Measurements from ENCODE around the gene MON1A. TPM values are rescaled to one million over a fixed set of nuclear protein-coding genes. Genes with fewer than 3 reads are reported as not detected.

Gene MON1A
- total and polyA plus RNA-seq, 12 donors, result 10.6 to 21.9 (median 14.1) TPM

DNA sequence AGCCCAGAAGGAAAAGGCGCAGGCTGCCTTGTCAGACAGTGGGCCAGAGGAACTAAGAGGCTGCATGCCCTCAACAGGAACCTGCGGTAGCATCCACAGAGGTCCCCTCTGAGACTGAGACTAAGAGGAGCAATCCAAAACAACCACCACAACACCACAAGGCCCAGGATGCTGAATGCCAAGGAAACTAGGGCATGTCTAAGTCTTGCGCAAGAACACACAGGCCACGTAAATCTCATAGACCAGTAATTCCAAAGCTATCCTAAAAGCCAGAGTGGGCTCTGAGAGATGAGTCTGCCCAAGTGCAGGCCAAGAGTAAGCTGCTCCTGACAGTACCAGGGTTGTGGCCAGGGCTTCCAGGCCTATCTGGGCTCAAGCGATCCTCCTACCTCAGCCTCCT is 12.9 kb downstream of the MON1A start:
- no peak overlapping the region for H3K4me3 ChIP-seq
- H3K9me3 ChIP-seq (replicated peaks in 1 of 3), result no peaks in the 10 kb centered on the region
- no peaks in the 10 kb centered on the region for H3K4me1 ChIP-seq (replicated peaks in 1 of 2)
- H3K36me3 ChIP-seq (replicated peaks in 1 of 2), result peaks cover 0 to 11% of the 10 kb centered on the region in 2 donors
- intact Hi-C loops (cut with DNase I), result no loop called here
- H3K27ac ChIP-seq, result no peak overlapping the region
- WGBS, 4 donors, result 84 to 100% (median 86%) methylated on average over 4 to 5 of the region's 5 CpGs
- no peak for TF ChIP-seq POLR2A (IDR thresholded peaks at IDR 0.05)
- TF ChIP-seq, protein P1, sequence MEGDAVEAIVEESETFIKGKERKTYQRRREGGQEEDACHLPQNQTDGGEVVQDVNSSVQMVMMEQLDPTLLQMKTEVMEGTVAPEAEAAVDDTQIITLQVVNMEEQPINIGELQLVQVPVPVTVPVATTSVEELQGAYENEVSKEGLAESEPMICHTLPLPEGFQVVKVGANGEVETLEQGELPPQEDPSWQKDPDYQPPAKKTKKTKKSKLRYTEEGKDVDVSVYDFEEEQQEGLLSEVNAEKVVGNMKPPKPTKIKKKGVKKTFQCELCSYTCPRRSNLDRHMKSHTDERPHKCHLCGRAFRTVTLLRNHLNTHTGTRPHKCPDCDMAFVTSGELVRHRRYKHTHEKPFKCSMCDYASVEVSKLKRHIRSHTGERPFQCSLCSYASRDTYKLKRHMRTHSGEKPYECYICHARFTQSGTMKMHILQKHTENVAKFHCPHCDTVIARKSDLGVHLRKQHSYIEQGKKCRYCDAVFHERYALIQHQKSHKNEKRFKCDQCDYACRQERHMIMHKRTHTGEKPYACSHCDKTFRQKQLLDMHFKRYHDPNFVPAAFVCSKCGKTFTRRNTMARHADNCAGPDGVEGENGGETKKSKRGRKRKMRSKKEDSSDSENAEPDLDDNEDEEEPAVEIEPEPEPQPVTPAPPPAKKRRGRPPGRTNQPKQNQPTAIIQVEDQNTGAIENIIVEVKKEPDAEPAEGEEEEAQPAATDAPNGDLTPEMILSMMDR (IDR thresholded peaks at IDR 0.05), result no peak
- no peaks in the 10 kb centered on the region for H3K27me3 ChIP-seq
- peak in 2 of 7 donors; percentile 42 to 55 for DNase-seq

DNA sequence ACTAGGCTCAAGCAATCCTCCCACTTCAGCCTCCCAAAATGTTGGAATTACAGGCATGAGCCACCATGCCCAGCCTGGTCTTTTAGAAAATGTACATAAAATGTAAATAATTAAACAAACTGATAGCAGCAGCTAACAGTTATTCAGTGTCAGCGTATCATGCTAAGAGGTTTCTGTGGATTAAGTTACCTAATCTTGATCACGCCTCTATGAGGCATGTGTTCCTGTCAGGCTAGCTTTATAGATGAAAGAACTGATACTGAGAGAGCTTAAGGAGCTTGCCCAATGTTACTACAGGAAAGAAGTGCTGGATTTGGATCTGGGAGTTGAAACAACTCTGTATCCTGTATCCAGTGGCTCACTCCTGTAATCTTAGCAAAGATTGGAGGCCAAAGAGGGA is 14.7 kb downstream of the MON1A start:
- peaks cover 0 to 21% of the 10 kb centered on the region in 2 donors for H3K36me3 ChIP-seq (replicated peaks in 1 of 2)

DNA sequence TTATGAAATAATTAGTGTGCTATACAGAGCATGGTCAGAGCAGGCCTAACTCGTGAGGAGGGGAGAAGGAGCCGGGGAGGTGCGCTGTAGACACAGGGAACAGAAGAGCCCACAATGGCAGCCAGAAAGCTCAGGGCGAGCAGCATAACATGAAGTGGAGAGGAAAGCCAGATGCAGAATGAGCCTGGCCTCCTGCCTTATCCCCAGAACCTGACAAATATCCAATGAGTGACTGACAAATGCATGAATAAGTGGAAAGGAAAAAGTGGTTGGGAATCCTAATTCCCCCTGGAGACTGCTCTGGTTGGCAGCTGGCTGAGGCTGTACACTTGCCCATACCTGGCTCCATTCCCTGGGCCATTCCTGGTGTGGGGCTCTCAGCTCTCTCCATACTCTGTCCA is 16.7 kb downstream of the MON1A start:
- no peak for DNase-seq
- H3K27ac ChIP-seq, result no peak overlapping the region
- no peaks in the 10 kb centered on the region for H3K9me3 ChIP-seq (replicated peaks in 1 of 3)
- intact Hi-C loops (cut with DNase I), result no loop called here
- TF ChIP-seq POLR2A (IDR thresholded peaks at IDR 0.05), result no peak
- TF ChIP-seq, protein P1 (IDR thresholded peaks at IDR 0.05), result no peak
- H3K4me1 ChIP-seq (replicated peaks in 1 of 2), result no peaks in the 10 kb centered on the region
- no peak overlapping the region for H3K4me3 ChIP-seq
- no peaks in the 10 kb centered on the region for H3K27me3 ChIP-seq
- WGBS, 4 donors, result 91 to 95% (median 91%) methylated on average over 4 of the region's 4 CpGs
- peaks cover 0 to 21% of the 10 kb centered on the region in 2 donors for H3K36me3 ChIP-seq (replicated peaks in 1 of 2)

More for the DNA sequence above, 14.7 kb downstream of the MON1A start:
- TF ChIP-seq, protein P1 (IDR thresholded peaks at IDR 0.05), result no peak
- TF ChIP-seq POLR2A (IDR thresholded peaks at IDR 0.05), result no peak
- intact Hi-C loops (cut with DNase I), result no loop called here
- no peak overlapping the region for H3K27ac ChIP-seq
- DNase-seq, result no peak
- no peaks in the 10 kb centered on the region for H3K9me3 ChIP-seq (replicated peaks in 1 of 3)
- H3K27me3 ChIP-seq, result no peaks in the 10 kb centered on the region
- H3K4me3 ChIP-seq, result no peak overlapping the region
- no peaks in the 10 kb centered on the region for H3K4me1 ChIP-seq (replicated peaks in 1 of 2)
- WGBS, 4 donors, result 82 to 95% (median 84%) methylated on average over 2 of the region's 2 CpGs

DNA sequence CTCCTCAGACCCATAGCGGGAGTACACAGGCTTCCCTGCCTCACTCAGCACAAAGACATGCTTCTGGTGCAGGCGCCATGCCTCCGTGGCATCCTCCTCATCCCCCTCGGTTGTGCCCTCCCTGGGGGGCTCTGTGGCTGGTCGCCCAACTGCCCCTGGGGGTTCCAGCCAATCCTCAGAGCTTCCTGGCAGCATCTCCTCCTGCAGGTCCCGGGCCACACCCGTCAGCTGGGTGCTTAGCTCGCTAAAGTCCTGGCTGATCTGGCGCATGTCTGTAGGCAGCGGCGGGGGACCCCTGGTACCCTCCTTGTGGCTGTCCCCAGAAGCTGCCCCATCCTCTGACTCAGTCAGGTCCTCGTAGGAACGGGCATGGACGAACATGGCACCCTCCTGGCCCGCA is 18.0 kb downstream of the MON1A start:
- no peaks in the 10 kb centered on the region for H3K9me3 ChIP-seq (replicated peaks in 1 of 3)
- no peaks in the 10 kb centered on the region for H3K27me3 ChIP-seq
- H3K27ac ChIP-seq, result no peak overlapping the region
- no peak overlapping the region for H3K4me3 ChIP-seq
- no peak for TF ChIP-seq POLR2A (IDR thresholded peaks at IDR 0.05)
- TF ChIP-seq, protein P1 (IDR thresholded peaks at IDR 0.05), result no peak
- WGBS, 4 donors, result 80 to 97% (median 94%) methylated on average over 1 to 15 of the region's 15 CpGs
- no peaks in the 10 kb centered on the region for H3K4me1 ChIP-seq (replicated peaks in 1 of 2)
- intact Hi-C loops (cut with DNase I), result no loop called here
- peaks cover 0 to 21% of the 10 kb centered on the region in 2 donors for H3K36me3 ChIP-seq (replicated peaks in 1 of 2)
- DNase-seq, result no peak
